NCI-H2227 (cell line): Measurements from ENCODE around the gene NTN1.

ENCODE experiments used
- DNase-seq: peaks from one replicate; lab custom pipeline; 2025; ENCODE audit not compliant: unreplicated experiment; lab: John Stamatoyannopoulos, UW

The NTN1 gene

DNA sequence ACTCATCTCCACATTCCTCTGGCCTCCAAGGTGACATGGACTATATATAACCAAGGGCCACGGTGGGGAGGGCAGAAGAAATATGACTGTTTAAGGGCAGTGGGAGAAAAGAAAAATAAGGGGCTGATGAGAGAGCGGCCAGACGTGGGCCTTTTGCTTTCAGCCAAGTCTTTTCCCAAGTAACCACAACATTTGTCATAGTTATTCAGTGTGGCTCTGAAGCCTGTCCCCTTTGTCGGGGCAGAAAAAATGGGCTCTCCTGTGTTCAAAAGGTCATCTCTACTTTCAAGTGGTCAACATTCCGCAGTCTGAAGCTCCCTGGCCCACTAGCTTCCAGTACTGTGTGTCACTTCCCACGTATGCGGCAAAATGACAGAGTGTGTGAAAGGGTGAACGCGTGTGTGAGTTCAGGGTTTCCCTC, 245.4 kb downstream of the NTN1 start:
- DNase-seq = no peak

DNA sequence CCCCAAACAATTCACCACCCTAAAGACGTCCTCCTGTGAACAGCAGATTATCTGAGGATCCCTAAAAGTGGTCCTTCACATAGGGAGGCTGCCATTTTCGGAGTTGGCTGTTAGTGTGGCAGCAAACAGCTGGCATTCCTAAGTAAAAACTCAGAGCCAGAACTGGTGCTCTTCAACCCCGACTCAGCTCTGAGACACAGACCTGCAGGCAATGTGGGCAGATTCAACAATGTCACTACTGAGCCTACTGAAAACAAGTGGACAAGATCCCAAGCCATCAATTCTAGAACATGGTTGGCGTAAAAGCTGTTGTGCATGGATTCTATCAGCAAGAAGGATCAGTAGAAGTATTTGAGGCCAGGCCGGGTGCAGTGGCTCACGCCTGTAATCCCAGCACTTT, 247.2 kb downstream of the NTN1 start:
- DNase-seq = no peak

DNA sequence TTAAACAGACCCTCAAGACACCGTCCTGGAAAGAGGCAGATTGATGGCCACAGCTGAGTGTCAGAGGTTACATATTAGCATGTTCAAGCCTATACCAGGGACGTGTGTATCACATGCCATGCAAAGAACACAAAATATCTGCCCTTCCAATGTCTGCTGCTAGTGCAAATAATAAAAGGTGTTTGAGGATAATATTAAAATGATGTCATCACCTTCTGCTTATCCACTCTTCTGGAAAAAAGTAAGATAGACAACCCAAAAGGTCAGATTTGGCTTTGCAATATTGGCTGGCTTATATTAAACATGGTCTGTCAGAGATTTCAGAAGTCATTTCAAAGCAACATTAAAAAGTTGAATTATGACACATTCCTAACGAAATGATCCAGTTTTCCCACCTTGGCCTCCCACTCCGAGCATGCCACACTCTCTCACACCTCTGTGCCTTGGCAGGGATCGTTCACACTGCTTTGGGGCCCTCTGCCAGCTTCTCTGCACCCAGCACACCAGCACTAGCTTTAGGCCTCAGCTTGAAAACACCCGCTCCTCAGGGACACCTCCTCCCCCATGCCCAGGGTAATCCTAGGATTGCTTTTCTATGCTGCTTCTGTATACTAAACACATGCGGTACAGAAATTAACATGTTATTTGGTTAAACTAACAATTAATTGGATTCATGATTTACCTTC, 248.2 kb downstream of the NTN1 start:
- no peak for DNase-seq

DNA sequence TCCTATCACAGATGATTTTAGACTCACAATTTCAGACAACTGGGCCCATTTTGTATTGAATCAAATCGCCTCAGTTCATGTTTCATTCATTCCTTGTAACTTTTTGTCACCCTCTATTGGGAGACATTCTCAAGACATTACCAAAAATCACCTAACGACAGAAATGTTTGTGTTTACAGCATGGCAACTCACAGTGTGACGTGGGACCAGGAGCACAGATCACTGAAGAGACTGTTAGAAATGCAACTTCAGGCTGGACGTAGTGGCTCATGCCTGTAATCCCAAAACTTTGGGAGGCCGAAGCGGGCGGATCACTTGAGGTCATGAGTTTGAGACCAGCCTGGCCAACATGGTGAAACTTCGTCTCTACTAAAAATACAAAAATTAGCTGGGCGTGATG, 249.6 kb downstream of the NTN1 start:
- DNase-seq = no peak

DNA sequence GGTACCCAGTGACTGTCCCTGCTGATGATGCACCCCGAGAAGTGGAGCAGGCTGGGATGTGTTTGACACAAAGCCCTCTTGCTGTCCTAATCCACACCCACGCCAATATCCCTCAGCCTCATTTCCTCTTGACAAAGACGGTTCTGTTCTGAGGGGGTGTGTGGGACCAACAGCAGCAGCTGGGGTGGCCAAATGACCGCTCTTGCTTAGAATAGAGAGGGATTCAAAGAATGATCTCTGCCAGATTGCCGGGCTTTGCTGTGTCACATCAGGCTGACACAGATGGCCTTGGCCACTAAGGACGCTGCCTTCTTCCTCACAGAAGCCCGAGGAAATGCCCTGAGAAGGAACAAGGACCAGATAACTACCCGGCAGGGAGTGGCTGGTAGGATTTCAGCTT, 250.7 kb downstream of the NTN1 start:
- no peak for DNase-seq

DNA sequence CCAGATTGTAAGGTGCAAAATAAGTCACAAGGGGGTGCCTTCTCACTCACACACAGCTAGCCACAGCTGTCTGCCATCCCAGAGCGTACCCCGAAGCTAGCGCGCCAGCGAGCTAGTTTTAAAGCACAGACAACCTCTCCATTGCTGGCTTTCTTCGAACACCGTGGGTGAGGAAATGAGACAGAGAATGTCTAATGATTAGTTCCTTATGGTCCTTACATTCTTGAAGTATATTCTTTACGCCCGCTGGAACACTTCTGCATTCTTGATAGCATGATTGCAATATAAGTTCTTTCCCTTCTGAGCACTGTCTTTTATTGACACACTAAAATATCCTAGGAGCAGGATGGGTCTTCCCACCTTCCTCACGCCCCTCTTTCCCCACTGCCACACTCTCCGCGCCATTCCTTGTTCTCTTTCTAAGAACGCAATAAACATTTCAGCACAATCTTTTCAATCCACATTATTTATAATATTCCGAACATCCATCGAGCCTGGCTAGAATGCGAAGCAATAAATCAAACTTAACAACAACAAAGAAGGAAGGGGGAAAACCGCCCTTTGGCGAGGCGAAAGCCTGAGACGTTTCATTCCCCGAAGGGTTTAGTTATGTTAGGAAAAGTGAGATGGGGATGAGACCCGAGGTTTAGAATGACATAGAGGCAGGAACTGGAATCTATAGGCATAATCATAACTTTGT, 251.3 kb downstream of the NTN1 start:
- DNase-seq = no peak

DNA sequence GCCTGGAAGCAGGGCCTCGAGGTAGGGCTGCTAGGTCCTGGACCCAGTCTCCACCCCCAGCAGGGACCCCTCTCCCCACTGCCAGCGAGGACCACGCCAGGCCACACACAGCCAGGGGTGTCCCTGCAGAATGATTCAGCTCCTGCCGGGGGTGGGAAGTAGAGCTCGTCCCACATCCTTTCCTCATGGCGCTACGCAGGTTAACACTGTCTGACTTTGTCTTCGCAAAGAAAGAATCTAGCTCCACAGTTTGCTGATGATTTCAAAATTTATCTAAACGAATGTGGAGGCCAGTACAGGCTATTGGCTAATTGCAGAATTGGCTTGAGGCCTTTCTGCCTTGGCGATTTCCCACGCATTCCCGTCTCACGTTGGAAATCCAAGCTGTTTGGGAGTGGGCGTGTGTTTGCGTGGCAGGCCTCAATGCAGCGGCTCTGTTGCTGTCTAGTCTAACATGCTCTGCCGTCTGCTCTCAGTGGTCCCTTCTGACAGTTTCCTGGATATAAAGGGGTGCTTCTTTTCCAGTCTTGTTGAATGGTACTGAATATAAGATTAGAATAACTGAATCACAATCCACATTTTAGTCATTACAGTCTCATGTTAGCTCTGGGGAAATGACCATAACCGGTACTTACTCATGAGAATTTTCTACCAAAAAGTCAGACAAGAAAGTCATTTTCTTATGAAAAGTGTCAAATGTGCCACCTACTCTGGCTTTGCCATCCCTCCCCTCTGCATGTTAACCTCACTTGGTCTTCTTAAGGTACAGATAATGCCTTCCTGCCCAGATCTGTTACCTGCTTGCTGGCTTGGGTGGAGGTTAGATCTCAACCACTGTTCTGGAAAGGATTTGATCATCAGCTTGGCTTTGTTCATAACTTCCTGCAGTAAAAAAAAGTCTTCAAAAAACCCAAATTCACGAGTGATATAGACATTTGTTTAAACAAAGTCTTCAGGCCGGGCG, 252.4 kb downstream of the NTN1 start:
- DNase-seq = no peak

DNA sequence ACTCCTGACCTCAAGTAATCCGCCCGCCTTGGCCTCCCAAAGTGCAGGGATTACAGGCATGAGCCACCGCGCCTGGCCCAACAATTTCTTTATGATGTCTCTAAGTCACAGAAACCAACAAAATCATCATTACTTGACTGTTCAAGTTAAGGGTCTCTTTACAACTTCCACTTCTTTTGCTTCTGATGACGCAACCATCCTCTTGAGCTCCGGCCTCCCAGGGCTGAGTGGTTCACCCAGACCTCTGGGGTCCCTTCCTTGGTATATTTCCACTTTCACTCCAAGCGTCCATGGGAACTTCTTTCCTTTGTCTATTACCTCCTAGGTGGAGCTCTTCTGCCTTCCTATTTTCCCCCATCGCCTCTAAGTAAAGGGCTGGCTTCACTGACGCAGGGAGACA, 253.7 kb downstream of the NTN1 start:
- DNase-seq = no peak

DNA sequence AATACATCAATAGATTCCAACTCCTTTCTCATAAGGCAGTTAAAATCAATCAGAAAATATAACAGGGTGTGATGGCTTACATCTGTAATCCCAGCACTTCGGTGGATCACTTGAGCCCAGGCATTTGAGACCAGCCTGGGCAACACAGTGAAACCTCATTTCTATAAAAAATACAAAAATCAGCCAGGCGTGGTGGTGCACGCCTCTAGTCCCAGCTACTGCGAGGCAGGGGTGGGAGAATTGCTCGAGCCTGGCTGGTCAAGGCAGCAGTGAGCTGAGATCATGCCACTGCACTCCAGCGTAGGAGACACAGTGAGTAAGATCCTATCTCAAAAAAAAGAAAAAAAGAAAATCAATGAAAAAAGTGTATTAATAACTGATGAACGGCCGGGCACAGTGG, 258.6 kb downstream of the NTN1 start:
- no peak for DNase-seq

DNA sequence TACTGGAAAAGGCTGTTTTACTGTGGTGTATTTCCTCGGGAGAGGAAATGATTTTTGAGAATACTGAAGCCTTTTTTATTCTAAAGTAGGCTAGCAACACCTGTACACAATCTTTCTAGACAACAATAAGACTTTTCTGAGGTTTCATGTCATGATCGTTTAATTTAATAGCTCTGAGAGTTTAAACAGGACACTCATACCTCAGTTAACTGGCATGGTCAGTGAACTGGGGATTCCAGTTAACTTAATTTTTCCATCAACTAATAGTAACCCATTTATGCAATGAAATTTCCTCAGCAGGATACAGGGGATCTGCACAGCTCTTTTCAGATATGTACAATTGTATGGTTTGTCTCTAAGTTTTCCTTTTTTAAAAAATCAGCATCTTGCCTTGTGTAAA, 262.6 kb downstream of the NTN1 start:
- DNase-seq = no peak

DNA sequence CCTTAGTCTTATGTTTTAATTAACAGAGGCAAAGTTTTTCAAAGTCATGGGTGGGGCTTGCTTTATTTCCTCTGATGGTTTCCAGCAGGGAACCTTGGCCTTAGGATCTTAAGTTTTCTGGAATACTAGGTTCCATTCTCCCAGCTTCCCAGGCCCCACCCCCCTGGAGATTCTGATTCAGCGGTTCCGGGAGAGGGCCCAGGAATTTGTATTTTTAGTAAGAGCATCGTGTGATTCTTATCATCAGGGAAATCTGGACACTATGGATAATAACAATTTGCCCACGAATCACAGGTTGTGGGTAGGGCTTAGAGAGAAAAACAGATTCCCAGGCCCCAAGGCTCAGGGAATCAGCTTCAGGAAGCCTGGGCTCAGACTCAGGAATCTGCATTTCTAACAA, 263.6 kb downstream of the NTN1 start:
- DNase-seq = no peak

DNA sequence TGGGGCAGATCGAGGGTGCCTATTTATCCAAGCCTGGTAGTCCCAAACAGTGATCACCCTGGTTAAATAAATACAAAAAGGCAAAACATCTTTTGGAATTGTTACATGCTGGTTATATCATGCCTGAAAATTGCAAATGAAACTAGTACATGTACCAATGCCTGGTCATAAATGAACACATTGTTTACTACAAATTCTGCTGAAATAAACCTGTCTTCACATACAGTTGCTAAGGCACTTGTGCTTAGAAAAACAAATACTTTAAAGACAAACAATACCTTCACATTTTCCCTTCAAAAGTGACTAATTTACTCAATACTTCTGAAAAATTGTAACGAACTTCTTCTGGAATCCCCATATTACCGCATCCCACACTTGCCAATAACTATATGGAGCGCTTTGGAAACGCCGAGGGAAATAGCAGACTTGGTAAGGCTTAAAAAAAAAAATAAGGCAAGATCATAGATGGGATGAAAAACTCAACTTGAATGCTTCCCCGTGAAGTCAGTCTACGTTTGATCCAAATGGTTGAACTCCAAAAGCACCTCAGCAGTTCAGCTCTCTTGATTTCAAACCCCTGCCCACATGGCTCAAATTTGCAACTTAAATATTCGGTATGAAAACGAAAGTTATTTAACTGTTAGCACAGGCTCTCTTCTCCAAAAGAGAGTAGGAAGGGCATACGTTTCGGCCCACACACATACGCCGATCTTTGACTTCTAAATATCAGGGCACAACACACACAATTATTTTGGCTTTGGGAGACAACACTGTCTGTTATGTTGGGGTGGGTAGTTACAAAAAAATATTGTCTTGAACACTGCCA, 264.5 kb downstream of the NTN1 start:
- no peak for DNase-seq

DNA sequence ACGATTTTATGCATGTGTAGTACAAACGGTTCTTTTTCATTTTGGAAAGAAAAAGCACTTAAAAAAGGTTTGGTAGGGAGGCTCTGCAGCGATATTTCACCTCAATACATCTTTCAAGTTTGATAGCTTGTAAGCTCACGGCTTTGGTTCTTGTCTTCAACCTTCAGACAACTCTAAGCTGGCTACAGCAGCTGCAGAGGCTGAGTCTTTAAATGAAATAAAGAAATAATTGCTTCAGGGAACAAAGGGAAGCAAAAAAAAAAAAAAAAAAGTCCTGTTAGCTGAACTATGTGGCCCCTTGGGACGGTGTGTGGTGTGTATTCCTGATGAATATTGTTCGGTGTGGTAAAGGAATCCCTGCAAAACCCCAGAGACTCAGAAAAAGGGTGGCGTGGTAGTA, 265.1 kb downstream of the NTN1 start:
- no peak for DNase-seq

DNA sequence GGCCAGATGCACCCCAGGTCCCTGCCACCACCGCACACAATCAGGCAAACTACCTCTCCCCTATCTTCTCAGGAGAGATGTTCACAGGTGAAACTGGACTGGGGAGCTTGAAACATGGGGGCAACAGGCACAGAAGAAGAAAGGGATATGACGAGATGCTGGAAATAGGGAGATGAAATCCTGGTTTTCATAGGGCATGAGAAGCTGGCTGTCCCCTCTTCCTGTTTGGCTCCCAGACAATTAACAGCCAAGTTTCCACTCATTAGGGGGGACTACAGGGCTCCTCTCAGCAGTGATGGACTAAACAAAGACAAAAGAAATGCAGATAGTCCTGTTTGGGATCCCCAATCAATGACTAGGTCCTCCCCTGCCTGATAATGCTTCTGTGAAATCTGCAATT, 266.0 kb downstream of the NTN1 start:
- no peak for DNase-seq

DNA sequence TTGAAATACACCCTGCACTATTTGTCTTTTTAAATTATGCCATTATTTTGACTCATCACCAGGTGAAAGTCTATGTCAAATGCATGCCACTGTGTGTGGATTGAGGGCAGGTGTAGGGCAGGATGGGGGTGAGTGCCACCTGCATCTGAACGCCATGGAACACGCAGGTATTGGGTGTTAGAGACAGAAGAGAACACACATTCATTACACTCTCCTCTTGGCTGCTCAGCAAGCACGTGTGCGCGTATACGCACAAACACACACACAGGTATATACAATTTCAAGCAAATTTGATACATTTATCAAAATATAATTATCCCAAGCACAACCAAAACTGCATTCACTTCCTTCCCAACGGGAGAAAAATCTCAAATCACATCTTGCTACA, 268.9 kb downstream of the NTN1 start:
- no peak for DNase-seq

DNA sequence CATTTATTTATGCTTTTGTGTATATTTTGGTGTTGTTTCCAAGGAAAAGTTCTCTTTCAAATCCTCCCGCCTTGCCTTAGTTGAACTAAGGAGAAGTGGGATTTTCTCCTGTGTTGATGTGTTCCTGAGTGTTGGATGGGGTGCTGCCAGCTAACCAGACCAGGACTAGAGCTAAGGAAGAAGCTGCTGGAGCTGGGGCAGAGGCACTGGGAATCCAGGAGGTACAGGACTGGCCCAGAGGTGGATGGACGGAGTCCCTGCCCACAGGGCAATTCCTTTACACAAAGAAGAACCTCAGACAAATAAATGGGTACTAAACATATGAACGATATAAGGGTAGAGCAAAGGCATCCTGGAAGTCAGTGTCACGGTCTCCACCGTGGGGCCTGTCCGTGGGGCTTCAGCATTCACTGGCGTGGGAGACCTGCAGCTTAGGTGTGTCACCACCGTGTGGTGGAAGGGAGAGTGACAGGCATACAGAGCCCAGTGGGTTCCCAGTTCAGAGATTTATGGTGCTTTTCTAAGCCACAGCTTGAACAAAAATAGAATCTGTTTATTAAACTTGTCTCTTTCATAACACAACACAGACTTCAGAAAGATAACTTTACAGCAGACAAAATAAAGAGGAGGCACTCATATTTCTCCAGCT, 270.7 kb downstream of the NTN1 start:
- DNase-seq = peak; percentile 1

DNA sequence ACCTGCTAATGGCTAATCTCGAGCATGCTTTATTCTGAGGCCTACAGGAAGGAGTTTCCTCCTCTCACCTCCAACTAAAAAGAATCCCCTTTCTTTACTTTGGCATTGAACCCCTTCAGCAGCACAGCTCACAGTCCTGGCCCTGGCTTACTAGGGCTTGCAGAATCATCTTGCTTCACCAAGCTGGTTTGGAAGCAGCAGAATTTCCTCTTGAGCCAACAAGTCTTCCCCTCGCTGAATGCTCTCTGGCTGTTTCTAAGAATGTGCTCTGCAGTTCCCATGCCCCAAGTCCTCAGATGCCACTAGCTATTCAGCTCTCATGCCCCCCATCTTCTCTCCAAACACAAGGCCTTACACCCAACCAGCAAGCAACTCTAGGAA, 271.2 kb downstream of the NTN1 start:
- DNase-seq = no peak
